Astrocyte (in vitro differentiated cells and primary cell): ENCODE results near the gene ELMO1. TPM values are rescaled to one million over a fixed set of nuclear protein-coding genes. Genes with fewer than 3 reads are reported as not detected.
A peak's percentile ranks its signal among the peaks of the same experiment; 100 is the strongest.

Experiments
- DNase-seq: peaks from one replicate; pipeline ENCODE4 v3.0.0-alpha.2; 2010; ENCODE audit warnings: low read depth
- FAIRE-seq: peaks from 2 replicates; lab custom pipeline; 2011; peaks lifted over from hg19 to GRCh38; lab: Jason Lieb, UNC
- H2AFZ ChIP-seq: 2 replicates; pipeline ENCODE4 v1.6.0; 2012; ENCODE audit warnings: low read depth, low read length, inconsistent platforms
- H3K27ac ChIP-seq: 2 replicates; pipeline ENCODE4 v1.5.1; 2011; ENCODE audit warnings: low read depth, low read length, inconsistent platforms
- H3K27me3 ChIP-seq: 2 replicates; pipeline ENCODE4 v1.6.0; 2011; ENCODE audit warnings: low read length, inconsistent platforms; ENCODE audit not compliant: insufficient read depth
- H3K36me3 ChIP-seq: 2 replicates; pipeline ENCODE4 v1.5.1; 2011; ENCODE audit warnings: low read length, inconsistent platforms; ENCODE audit not compliant: insufficient read depth
- H3K4me1 ChIP-seq: 2 replicates; pipeline ENCODE4 v1.5.1; 2011; ENCODE audit warnings: low read length, inconsistent platforms; ENCODE audit not compliant: insufficient read depth
- H3K4me2 ChIP-seq: 2 replicates; pipeline ENCODE4 v1.6.0; 2012; ENCODE audit warnings: low read length, inconsistent platforms
- H3K4me3 ChIP-seq: 2 replicates; pipeline ENCODE4 v1.5.1; 2011; ENCODE audit warnings: low read depth, mild to moderate bottlenecking, low read length, inconsistent platforms; ENCODE audit not compliant: insufficient read depth
- H3K79me2 ChIP-seq: 2 replicates; pipeline ENCODE4 v1.6.0; 2012; ENCODE audit warnings: mild to moderate bottlenecking, low read length, inconsistent platforms; ENCODE audit not compliant: insufficient read depth
- H3K9ac ChIP-seq: 2 replicates; pipeline ENCODE4 v1.6.0; 2012; ENCODE audit warnings: mild to moderate bottlenecking, low read length, inconsistent platforms
- H3K9me3 ChIP-seq: 2 replicates; pipeline ENCODE4 v1.5.1; 2012; ENCODE audit warnings: low read depth, mild to moderate bottlenecking, low read length, inconsistent platforms; ENCODE audit not compliant: insufficient read depth
- H4K20me1 ChIP-seq: 2 replicates; pipeline ENCODE4 v1.6.0; 2012; ENCODE audit warnings: low read length, inconsistent platforms; ENCODE audit not compliant: insufficient read depth
- H3K27ac Mint-ChIP-seq: one replicate; pipeline ENCODE4 v1.8.0; 2021; ENCODE audit warnings: mild to moderate bottlenecking, mixed read lengths; ENCODE audit not compliant: unreplicated experiment
- H3K27me3 Mint-ChIP-seq: one replicate; pipeline ENCODE4 v1.8.0; 2021; ENCODE audit warnings: low read depth, mixed read lengths; ENCODE audit not compliant: unreplicated experiment
- H3K36me3 Mint-ChIP-seq: one replicate; pipeline ENCODE4 v1.8.0; 2021; ENCODE audit warnings: low read depth, mixed read lengths; ENCODE audit not compliant: unreplicated experiment
- H3K4me1 Mint-ChIP-seq: one replicate; pipeline ENCODE4 v1.8.0; 2021; ENCODE audit warnings: low read depth, mixed read lengths; ENCODE audit not compliant: unreplicated experiment
- H3K4me3 Mint-ChIP-seq: one replicate; pipeline ENCODE4 v1.8.0; 2021; ENCODE audit warnings: mild to moderate bottlenecking, moderate library complexity, mixed read lengths; ENCODE audit not compliant: unreplicated experiment
- H3K9me3 Mint-ChIP-seq: one replicate; pipeline ENCODE4 v1.8.0; 2021; ENCODE audit warnings: mild to moderate bottlenecking, mixed read lengths; ENCODE audit not compliant: unreplicated experiment
- EZH2 ChIP-seq: IDR thresholded peaks from 2 replicates; pipeline ENCODE4 v1.6.1; 2012; ENCODE audit warnings: mild to moderate bottlenecking, low read length, inconsistent platforms; ENCODE audit not compliant: insufficient read depth
- total RNA-seq: library from RNA; stranded (reverse); gene quantifications from 2 replicates; pipeline ENCODE4 v1.2.1, GENCODE V29; 2021
- TF ChIP-seq, protein P1 (sequence below): IDR thresholded peaks from 2 replicates; pipeline ENCODE4 v1.5.1; 2011; ENCODE audit warnings: low read depth, mild to moderate bottlenecking, inconsistent platforms, low read length, moderate library complexity; ENCODE audit not compliant: insufficient read depth

Gene ELMO1
- total RNA-seq, 1 donor from 2014 or later, result 20.4 TPM

DNA sequence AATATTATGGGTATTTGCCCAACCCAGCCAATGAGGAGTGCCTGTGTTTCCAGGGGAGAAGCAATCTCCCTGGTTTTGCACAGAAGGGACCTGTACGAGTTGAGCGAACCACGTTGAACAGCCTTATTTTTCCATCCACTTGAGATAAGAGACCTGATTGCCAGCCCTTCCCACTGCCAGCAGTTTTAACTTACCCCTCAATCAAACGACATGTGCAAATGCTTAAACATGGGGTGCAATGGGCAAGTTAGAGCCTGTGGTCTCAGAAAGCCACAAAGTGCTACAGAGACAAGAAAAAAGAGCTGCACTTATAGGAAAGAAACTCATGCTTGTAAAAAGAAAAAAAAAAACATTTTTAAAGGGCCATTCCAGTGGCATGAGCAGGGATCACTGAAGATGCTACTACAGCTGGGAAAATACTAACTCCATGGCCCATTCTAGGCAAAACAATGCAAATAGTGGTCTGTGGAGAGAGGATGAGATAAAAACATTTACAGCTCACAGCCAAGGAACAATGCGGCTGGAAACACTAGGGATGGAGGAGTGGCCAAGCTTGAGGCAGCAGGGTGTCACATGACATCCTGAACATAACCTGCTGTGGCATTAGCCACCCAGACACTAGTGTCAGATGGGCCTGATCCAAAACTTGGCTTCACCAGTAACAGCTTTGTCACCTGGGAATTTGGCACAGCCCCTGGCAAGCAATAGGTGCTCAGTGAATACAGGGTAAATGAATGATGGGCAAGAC is 162.8 kb downstream of the ELMO1 start:
- TF ChIP-seq, protein P1, sequence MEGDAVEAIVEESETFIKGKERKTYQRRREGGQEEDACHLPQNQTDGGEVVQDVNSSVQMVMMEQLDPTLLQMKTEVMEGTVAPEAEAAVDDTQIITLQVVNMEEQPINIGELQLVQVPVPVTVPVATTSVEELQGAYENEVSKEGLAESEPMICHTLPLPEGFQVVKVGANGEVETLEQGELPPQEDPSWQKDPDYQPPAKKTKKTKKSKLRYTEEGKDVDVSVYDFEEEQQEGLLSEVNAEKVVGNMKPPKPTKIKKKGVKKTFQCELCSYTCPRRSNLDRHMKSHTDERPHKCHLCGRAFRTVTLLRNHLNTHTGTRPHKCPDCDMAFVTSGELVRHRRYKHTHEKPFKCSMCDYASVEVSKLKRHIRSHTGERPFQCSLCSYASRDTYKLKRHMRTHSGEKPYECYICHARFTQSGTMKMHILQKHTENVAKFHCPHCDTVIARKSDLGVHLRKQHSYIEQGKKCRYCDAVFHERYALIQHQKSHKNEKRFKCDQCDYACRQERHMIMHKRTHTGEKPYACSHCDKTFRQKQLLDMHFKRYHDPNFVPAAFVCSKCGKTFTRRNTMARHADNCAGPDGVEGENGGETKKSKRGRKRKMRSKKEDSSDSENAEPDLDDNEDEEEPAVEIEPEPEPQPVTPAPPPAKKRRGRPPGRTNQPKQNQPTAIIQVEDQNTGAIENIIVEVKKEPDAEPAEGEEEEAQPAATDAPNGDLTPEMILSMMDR, result no peak
- TF ChIP-seq EZH2, result no peak
- Mint-ChIP-seq H3K9me3 (no peaks in the 10 kb centered on the region), H3K27me3 (no peaks in the 10 kb centered on the region), H3K4me1 (peaks cover 4% of the 10 kb centered on the region), H3K27ac (no peak overlapping the region), H3K36me3 (no peaks in the 10 kb centered on the region), H3K4me3 (no peak overlapping the region)
- Histone ChIP-seq H3K4me2 (no peak overlapping the region), H3K36me3 (no peaks in the 10 kb centered on the region), H4K20me1 (no peaks in the 10 kb centered on the region), H3K4me3 (no peak overlapping the region), H3K9ac (no peak overlapping the region), H3K27ac (no peak overlapping the region), H3K4me1 (no peaks in the 10 kb centered on the region), H2AFZ (no peak overlapping the region), H3K79me2 (no peaks in the 10 kb centered on the region), H3K9me3 (no peaks in the 10 kb centered on the region), H3K27me3 (no peaks in the 10 kb centered on the region)
- FAIRE-seq (no peak), DNase-seq (no peak)

GRCh38 chr7:37284805-37285231 is 163.8 kb downstream of the ELMO1 start:
- Histone ChIP-seq H3K9me3 (no peaks in the 10 kb centered on the region), H3K4me3 (no peak overlapping the region), H2AFZ (no peak overlapping the region), H3K27me3 (no peaks in the 10 kb centered on the region), H3K79me2 (no peaks in the 10 kb centered on the region), H3K36me3 (no peaks in the 10 kb centered on the region), H3K4me1 (no peaks in the 10 kb centered on the region), H4K20me1 (no peaks in the 10 kb centered on the region), H3K27ac (no peak overlapping the region), H3K9ac (no peak overlapping the region), H3K4me2 (no peak overlapping the region)
- Mint-ChIP-seq H3K4me3 (no peak overlapping the region), H3K27me3 (no peaks in the 10 kb centered on the region), H3K4me1 (peaks cover 4% of the 10 kb centered on the region), H3K27ac (no peak overlapping the region), H3K36me3 (no peaks in the 10 kb centered on the region), H3K9me3 (no peaks in the 10 kb centered on the region)
- FAIRE-seq (no peak), DNase-seq (no peak)
- TF ChIP-seq, protein P1, result peak; percentile 41
- TF ChIP-seq EZH2, result no peak

DNA sequence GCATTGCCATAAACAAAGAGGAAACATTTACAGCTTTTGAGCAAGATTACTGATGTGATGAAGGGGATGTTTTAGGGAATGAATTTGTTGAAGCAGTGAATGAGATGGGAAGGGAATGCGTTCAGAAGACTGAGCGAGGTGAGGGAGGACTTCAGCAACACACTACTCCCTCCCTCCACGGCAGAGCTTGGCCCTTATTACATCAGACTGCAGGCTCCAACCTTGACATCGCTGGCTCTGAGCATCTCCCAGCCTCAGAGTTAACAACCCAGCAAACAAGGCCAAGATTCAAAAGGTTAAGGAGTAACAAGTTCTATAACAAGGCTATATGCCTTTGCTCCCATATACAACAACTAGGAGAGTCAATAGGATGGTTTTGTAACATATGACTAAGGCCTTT is 164.4 kb downstream of the ELMO1 start:
- DNase-seq, result no peak
- Mint-ChIP-seq H3K9me3 (no peaks in the 10 kb centered on the region), H3K4me3 (no peak overlapping the region), H3K4me1 (peaks cover 4% of the 10 kb centered on the region), H3K27me3 (no peaks in the 10 kb centered on the region), H3K27ac (no peak overlapping the region), H3K36me3 (no peaks in the 10 kb centered on the region)
- Histone ChIP-seq H3K4me1 (no peaks in the 10 kb centered on the region), H3K27ac (no peak overlapping the region), H3K4me2 (no peak overlapping the region), H2AFZ (no peak overlapping the region), H3K36me3 (no peaks in the 10 kb centered on the region), H3K79me2 (no peaks in the 10 kb centered on the region), H3K4me3 (no peak overlapping the region), H3K9me3 (no peaks in the 10 kb centered on the region), H4K20me1 (no peaks in the 10 kb centered on the region), H3K9ac (no peak overlapping the region), H3K27me3 (no peaks in the 10 kb centered on the region)
- no peak for FAIRE-seq
- TF ChIP-seq EZH2, result no peak
- TF ChIP-seq, protein P1, result no peak
